GM18526 (cell line): ENCODE measurements around the gene TMEM109.

Source experiments
- POLR2A ChIP-seq: IDR thresholded peaks from 3 replicates; pipeline ENCODE4 v1.6.1; 2011; ENCODE audit not compliant: insufficient read length; ENCODE audit errors: extremely low read depth

The TMEM109 gene

GRCh38 chr11:60938500-60938899 lies 24.5 kb downstream of the TMEM109 start:
- TF ChIP-seq POLR2A = no peak

GRCh38 chr11:60939301-60939700 lies 25.3 kb downstream of the TMEM109 start:
- no peak for TF ChIP-seq POLR2A

GRCh38 chr11:60939855-60940254 lies 25.9 kb downstream of the TMEM109 start:
- no peak for TF ChIP-seq POLR2A

- no peak for TF ChIP-seq POLR2A
These were observed 27.6 kb downstream of the TMEM109 start for GRCh38 chr11:60941371-60942119.

- TF ChIP-seq POLR2A = no peak
These were observed 28.3 kb downstream of the TMEM109 start for GRCh38 chr11:60942219-60942618.

- no peak for TF ChIP-seq POLR2A
These were observed 29.1 kb downstream of the TMEM109 start for GRCh38 chr11:60942970-60943565.

- TF ChIP-seq POLR2A = no peak
These were observed 30.7 kb downstream of the TMEM109 start for GRCh38 chr11:60944490-60945294.

- no peak for TF ChIP-seq POLR2A
These were observed 31.3 kb downstream of the TMEM109 start for GRCh38 chr11:60945295-60945667.

GRCh38 chr11:60946601-60947264 lies 32.8 kb downstream of the TMEM109 start:
- no peak for TF ChIP-seq POLR2A

GRCh38 chr11:60947700-60948099 lies 33.7 kb downstream of the TMEM109 start:
- no peak for TF ChIP-seq POLR2A

GRCh38 chr11:60948250-60948649 lies 34.3 kb downstream of the TMEM109 start:
- TF ChIP-seq POLR2A = no peak

- TF ChIP-seq POLR2A = no peak
These were observed 36.1 kb downstream of the TMEM109 start for GRCh38 chr11:60950024-60950423.

GRCh38 chr11:60950933-60951605 lies 37.1 kb downstream of the TMEM109 start:
- TF ChIP-seq POLR2A = peak; percentile 20

GRCh38 chr11:60951606-60951903 lies 37.6 kb downstream of the TMEM109 start:
- TF ChIP-seq POLR2A = no peak
